Ascending aorta (tissue), 2 donors: ENCODE results near the gene SHE. TPM values are rescaled to one million over a fixed set of nuclear protein-coding genes. Genes with fewer than 3 reads are reported as not detected.

Experiments used
- DNase-seq, 2 donors: peaks; one replicate each; pipeline ENCODE4 v3.0.0-alpha.2; 2019; ENCODE audit warnings: low spot score in 2 of 2
- H3K27ac ChIP-seq, 2 donors: fragments of 200-600 bp; sonication (generic); one replicate each; pipeline ENCODE4 v1.5.1; 2016 to 2017; ENCODE audit warnings: mild to moderate bottlenecking in 1 of 2
- H3K27me3 ChIP-seq: fragments of 200-600 bp; sonication (generic); one replicate; pipeline ENCODE4 v1.5.1; 2017
- H3K36me3 ChIP-seq, 2 donors: fragments of 200-600 bp; sonication (generic); one replicate each; pipeline ENCODE4 v1.5.1; 2016
- H3K4me1 ChIP-seq, 2 donors: fragments of 200-600 bp; sonication (generic); one replicate each; pipeline ENCODE4 v1.5.1; 2016 to 2017; ENCODE audit warnings: mild to moderate bottlenecking in 1 of 2
- H3K4me3 ChIP-seq, 2 donors: fragments of 200-600 bp; sonication (generic); one replicate each; pipeline ENCODE4 v1.5.1; 2016 to 2017; ENCODE audit warnings: mild to moderate bottlenecking in 1 of 2
- H3K9me3 ChIP-seq, 2 donors: fragments of 200-600 bp; sonication (generic); one replicate each; pipeline ENCODE4 v1.5.1; 2016
- CTCF ChIP-seq, 3 experiments: fragments of 200-600 bp in 2 of 3; fragments of 450-650 bp in 1 of 3; sonication (generic) in 2 of 3; IDR thresholded peaks; one replicate each; pipeline ENCODE4 v1.5.1; 2016 to 2019; ENCODE audit warnings: antibody characterized with exemption in 3 of 3, mild to moderate bottlenecking in 1 of 3, moderate library complexity in 1 of 3
- intact Hi-C: fragments of 100-400 bp; cut with DNase I; formaldehyde crosslinking; loops from one replicate; pipeline ENCODE4 v1.15.1; 2023
- total RNA-seq: library from RNA; depleted of rRNA; stranded (reverse); fragments of >200 nt; gene quantifications from one replicate; pipeline ENCODE4 v1.1.0, GENCODE V29; 2016

SHE gene
- total RNA-seq, 1 donor from 2014 or later, result 107 TPM

GRCh38 chr1:154453161-154453560 lies 49.1 kb downstream of the SHE start:
- no peak for TF ChIP-seq CTCF (IDR thresholded peaks at IDR 0.05)
- Histone ChIP-seq H3K36me3 (peaks cover 8 to 16% of the 10 kb centered on the region in 2 donors), H3K27me3 (no peaks in the 10 kb centered on the region), H3K9me3 (no peaks in the 10 kb centered on the region), H3K4me3 (no peak overlapping the region), H3K4me1 (peaks cover 0 to 3% of the 10 kb centered on the region in 2 donors), H3K27ac (no peak overlapping the region)
- no peak for DNase-seq
- intact Hi-C loops, result no loop called here

GRCh38 chr1:154448331-154448811 lies 53.8 kb downstream of the SHE start:
- Histone ChIP-seq H3K27ac (no peak overlapping the region), H3K36me3 (peaks cover 6 to 16% of the 10 kb centered on the region in 2 donors), H3K9me3 (no peaks in the 10 kb centered on the region), H3K4me3 (no peak overlapping the region), H3K4me1 (peaks cover 0 to 3% of the 10 kb centered on the region in 2 donors), H3K27me3 (no peaks in the 10 kb centered on the region)
- DNase-seq, result no peak
- no peak for TF ChIP-seq CTCF (IDR thresholded peaks at IDR 0.05)
- intact Hi-C loops, result no loop called here

GRCh38 chr1:154446789-154447188 lies 55.4 kb downstream of the SHE start:
- H3K36me3 ChIP-seq, result peaks cover 6 to 16% of the 10 kb centered on the region in 2 donors
- no peaks in the 10 kb centered on the region for H3K4me1 ChIP-seq
- no peak for DNase-seq
- intact Hi-C loops, result no loop called here
- H3K27me3 ChIP-seq, result no peaks in the 10 kb centered on the region
- no peaks in the 10 kb centered on the region for H3K9me3 ChIP-seq
- H3K4me3 ChIP-seq, result no peak overlapping the region
- TF ChIP-seq CTCF (IDR thresholded peaks at IDR 0.05), result no peak
- no peak overlapping the region for H3K27ac ChIP-seq

- H3K27ac ChIP-seq, result no peak overlapping the region
- H3K4me3 ChIP-seq, result no peak overlapping the region
- no peaks in the 10 kb centered on the region for H3K4me1 ChIP-seq
- H3K9me3 ChIP-seq, result no peaks in the 10 kb centered on the region
- peaks cover 6 to 16% of the 10 kb centered on the region in 2 donors for H3K36me3 ChIP-seq
- DNase-seq, result no peak
- TF ChIP-seq CTCF (IDR thresholded peaks at IDR 0.05), result no peak
- intact Hi-C loops, result no loop called here
- no peaks in the 10 kb centered on the region for H3K27me3 ChIP-seq
Observed at GRCh38 chr1:154446292-154446691, 55.9 kb downstream of the SHE start.

GRCh38 chr1:154445040-154445472 lies 57.2 kb downstream of the SHE start:
- peaks cover 6 to 16% of the 10 kb centered on the region in 2 donors for H3K36me3 ChIP-seq
- no peak for DNase-seq
- no peaks in the 10 kb centered on the region for H3K27me3 ChIP-seq
- no peaks in the 10 kb centered on the region for H3K4me1 ChIP-seq
- TF ChIP-seq CTCF (IDR thresholded peaks at IDR 0.05), result no peak
- H3K4me3 ChIP-seq, result no peak overlapping the region
- H3K27ac ChIP-seq, result no peak overlapping the region
- intact Hi-C loops, result no loop called here
- H3K9me3 ChIP-seq, result no peaks in the 10 kb centered on the region
